K562 treated with DMSO at 1 percent for 24 hours (cell line): ENCODE data around the gene BDKRB1. TPM values are rescaled to one million over a fixed set of nuclear protein-coding genes. Genes with fewer than 3 reads are reported as not detected.

ENCODE experiments used
- total RNA-seq: library from RNA; unstranded; fragments of 300-600 nt; gene quantifications from 2 replicates; pipeline ENCODE4 v1.2.3, GENCODE V29; 2022; ENCODE audit warnings: low read depth; ENCODE audit not compliant: insufficient read depth

BDKRB1 gene
- total RNA-seq, result 1.7 TPM in 2 replicates

DNA sequence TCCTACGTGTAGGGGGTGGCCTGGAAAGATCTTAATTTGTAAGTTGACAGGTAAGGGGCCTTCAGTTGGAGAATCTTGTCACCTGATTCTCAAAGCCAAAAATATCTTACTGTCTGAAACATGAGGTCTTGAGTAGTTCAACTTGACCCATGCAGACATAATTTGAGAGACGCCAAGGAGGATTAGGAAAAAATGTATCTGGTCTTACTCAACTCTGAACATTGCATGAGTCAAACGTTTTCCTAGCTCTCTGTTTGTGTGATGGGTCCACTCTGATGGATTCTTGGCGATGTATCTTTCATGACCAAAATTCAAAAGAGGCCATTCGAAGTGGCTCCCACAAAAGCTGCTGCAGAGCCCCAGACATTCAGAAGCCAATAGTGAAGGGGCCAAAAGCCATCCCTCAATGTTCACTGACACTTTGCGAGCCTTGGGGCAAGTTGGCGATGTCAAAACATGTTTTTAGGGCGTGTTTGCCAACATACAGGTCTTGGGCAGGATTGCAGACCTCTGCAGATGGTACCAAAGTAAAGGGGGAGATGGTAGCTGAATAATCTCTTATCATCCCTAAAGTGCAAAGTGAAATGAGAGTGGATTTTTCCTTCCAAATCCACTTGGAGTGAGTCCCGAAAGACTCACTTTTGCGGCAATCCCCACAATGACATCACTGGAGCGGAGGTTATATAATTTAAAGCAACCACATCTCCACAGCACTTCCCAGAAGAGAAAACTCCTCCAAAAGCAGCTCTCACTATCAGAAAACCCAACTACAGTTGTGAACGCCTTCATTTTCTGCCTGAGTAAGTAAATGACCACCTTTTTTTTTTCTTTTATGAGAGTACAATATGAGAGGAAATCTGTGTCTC is at the start of gene BDKRB1:
Gene BDKRB1, plus strand, starts transcription at position 710 of the 866 bp plus-strand sequence. CDS start 7,473 bp downstream, outside the sequence.

Other genes starting within 250 kb of the BDKRB1 start
- not detected in 2 replicates for gene C14orf132, start 216.8 kb upstream of the BDKRB1 start, total RNA-seq
- gene BDKRB2, start 51.4 kb upstream of the BDKRB1 start, total RNA-seq, result not detected in 2 replicates
- 5.9 and 8.6 TPM in 2 replicates for gene ATG2B, start 107.1 kb downstream of the BDKRB1 start, total RNA-seq
- 33.7 and 43.8 TPM in 2 replicates for gene GSKIP, start 107.3 kb downstream of the BDKRB1 start, total RNA-seq
- 1.4 and 4.0 TPM in 2 replicates for gene AK7, start 135.9 kb downstream of the BDKRB1 start, total RNA-seq
- 44.3 and 51.9 TPM in 2 replicates for gene PAPOLA, start 246.2 kb downstream of the BDKRB1 start, total RNA-seq